GM19455 (cell line): ENCODE results near the gene MAPK8IP2.
"Not testable (repeated sequence)": the region's sequence is repeated elsewhere in the genome, so short reads cannot be mapped to it uniquely, and the experiment has no call there.

ENCODE experiments used
- ATAC-seq: cut with Tn5 transposase; IDR thresholded peaks from one replicate; pipeline ENCODE4 v1.9.1; 2021; ENCODE audit not compliant: unreplicated experiment

The MAPK8IP2 gene

GRCh38 chr22:50599816-50600455, 657 bp upstream of the MAPK8IP2 start:
- ATAC-seq = no peak

- ATAC-seq = no peak
These were observed 525 bp downstream of the MAPK8IP2 start for GRCh38 chr22:50600967-50601668.

- no peak for ATAC-seq
These were observed 1.2 kb downstream of the MAPK8IP2 start for GRCh38 chr22:50601669-50602337.

GRCh38 chr22:50602338-50602700, 1.7 kb downstream of the MAPK8IP2 start:
- no peak for ATAC-seq

GRCh38 chr22:50603511-50604255, 3.1 kb downstream of the MAPK8IP2 start:
- no peak for ATAC-seq

GRCh38 chr22:50604256-50605001, 3.8 kb downstream of the MAPK8IP2 start:
- no peak for ATAC-seq

- ATAC-seq = no peak
These were observed 4.5 kb downstream of the MAPK8IP2 start for GRCh38 chr22:50605002-50605612.

GRCh38 chr22:50605613-50606074, 5.1 kb downstream of the MAPK8IP2 start:
- ATAC-seq = no peak

- no peak for ATAC-seq
These were observed 5.8 kb downstream of the MAPK8IP2 start for GRCh38 chr22:50606165-50606945.

GRCh38 chr22:50606946-50607658, 6.5 kb downstream of the MAPK8IP2 start:
- ATAC-seq = no peak

GRCh38 chr22:50607659-50608020, 7.0 kb downstream of the MAPK8IP2 start:
- ATAC-seq = no peak

GRCh38 chr22:50608058-50608840, 7.7 kb downstream of the MAPK8IP2 start:
- not testable (repeated sequence) for ATAC-seq

- no peak for ATAC-seq
These were observed 8.4 kb downstream of the MAPK8IP2 start for GRCh38 chr22:50608996-50609395.

GRCh38 chr22:50609599-50609998, 9.0 kb downstream of the MAPK8IP2 start:
- ATAC-seq = no peak

- no peak for ATAC-seq
These were observed 9.5 kb downstream of the MAPK8IP2 start for GRCh38 chr22:50610041-50610451.

- no peak for ATAC-seq
These were observed 10.0 kb downstream of the MAPK8IP2 start for GRCh38 chr22:50610581-50610980.

- ATAC-seq = no peak
These were observed 10.9 kb downstream of the MAPK8IP2 start for GRCh38 chr22:50611341-50612060.

- no peak for ATAC-seq
These were observed 11.6 kb downstream of the MAPK8IP2 start for GRCh38 chr22:50612168-50612527.
